GM21447 (cell line): Measurements from ENCODE around the gene CES3.

Experiments used
- ATAC-seq: cut with Tn5 transposase; IDR thresholded peaks from one replicate; pipeline ENCODE4 v1.9.1; 2021; ENCODE audit not compliant: unreplicated experiment

The CES3 gene

GRCh38 chr16:66926171-66926947 lies 34.7 kb upstream of the CES3 start:
- ATAC-seq, result no peak

- ATAC-seq, result no peak
These were observed 34.1 kb upstream of the CES3 start for GRCh38 chr16:66926961-66927436.

- ATAC-seq, result no peak
These were observed 33.0 kb upstream of the CES3 start for GRCh38 chr16:66927918-66928649.

- ATAC-seq, result no peak
These were observed 32.2 kb upstream of the CES3 start for GRCh38 chr16:66928702-66929388.

GRCh38 chr16:66930189-66930588 lies 30.9 kb upstream of the CES3 start:
- no peak for ATAC-seq

GRCh38 chr16:66931665-66932064 lies 29.4 kb upstream of the CES3 start:
- no peak for ATAC-seq

- no peak for ATAC-seq
These were observed 29.0 kb upstream of the CES3 start for GRCh38 chr16:66932076-66932475.

- peak; percentile 22 for ATAC-seq
These were observed 27.3 kb upstream of the CES3 start for GRCh38 chr16:66933776-66934137.

GRCh38 chr16:66934138-66934838 lies 26.8 kb upstream of the CES3 start, which contains the start of gene CIAO2B:
CIAO2B (minus strand) TSS chr16:66934402; CDS start chr16:66934364, 38 bp downstream.
- peak; percentile 66 for ATAC-seq

GRCh38 chr16:66934839-66935313 lies 26.2 kb upstream of the CES3 start:
- ATAC-seq, result peak; percentile 14

- no peak for ATAC-seq
These were observed 25.6 kb upstream of the CES3 start, which contains the start of gene CES2 for GRCh38 chr16:66935314-66936011. CES2 (plus strand) TSS chr16:66935516; CDS start chr16:66935636, 120 bp downstream.

GRCh38 chr16:66936462-66936861 lies 24.6 kb upstream of the CES3 start:
- no peak for ATAC-seq

GRCh38 chr16:66936889-66937554 lies 24.0 kb upstream of the CES3 start:
- ATAC-seq, result no peak

- ATAC-seq, result no peak
These were observed 23.2 kb upstream of the CES3 start for GRCh38 chr16:66937725-66938337.

- no peak for ATAC-seq
These were observed 21.7 kb upstream of the CES3 start for GRCh38 chr16:66939366-66939765.

- ATAC-seq, result no peak
These were observed 20.8 kb upstream of the CES3 start for GRCh38 chr16:66940236-66940635.

- no peak for ATAC-seq
These were observed 18.1 kb upstream of the CES3 start for GRCh38 chr16:66942981-66943380.

GRCh38 chr16:66943426-66944053 lies 17.5 kb upstream of the CES3 start:
- no peak for ATAC-seq

- ATAC-seq, result no peak
These were observed 17.0 kb upstream of the CES3 start for GRCh38 chr16:66944054-66944441.
